Lower leg skin (tissue), 4 donors: ENCODE measurements around the gene CSRP3. TPM values are rescaled to one million over a fixed set of nuclear protein-coding genes. Genes with fewer than 3 reads are reported as not detected.
"Not testable (repeated sequence)": the region's sequence is repeated elsewhere in the genome, so short reads cannot be mapped to it uniquely, and the experiment has no call there.

Experiments
- DNase-seq, 2 donors: peaks; one replicate each; pipeline ENCODE4 v3.0.0-alpha.2; 2019; ENCODE audit warnings: low spot score in 2 of 2
- H3K4me3 ChIP-seq: fragments of 200-600 bp; sonication (generic); 2 replicates; pipeline ENCODE4 v1.5.1; 2017; ENCODE audit warnings: mild to moderate bottlenecking, low read depth; ENCODE audit not compliant: poor library complexity, severe bottlenecking
- CTCF ChIP-seq, 3 donors: fragments of 450-650 bp; IDR thresholded peaks; one replicate each; pipeline ENCODE4 v1.5.1; 2016; ENCODE audit warnings: antibody characterized with exemption in 3 of 3, mild to moderate bottlenecking in 3 of 3, moderate library complexity in 2 of 3
- POLR2A ChIP-seq, 2 donors: fragments of 450-650 bp; IDR thresholded peaks; one replicate each; pipeline ENCODE4 v1.6.1; 2016 to 2017; ENCODE audit warnings: antibody characterized with exemption in 2 of 2, mild to moderate bottlenecking in 1 of 2, moderate library complexity in 1 of 2
- WGBS, 2 donors: methylation state at CpG; one replicate each; pipeline ENCODE4 v1.1.5; 2018; 5-methylcytosine and 5-hydroxymethylcytosine counted together
- intact Hi-C: fragments of 100-400 bp; cut with DNase I; formaldehyde crosslinking; loops from one replicate; pipeline ENCODE4 v1.15.0; 2023; ENCODE audit warnings: low total_unique reads
- total RNA-seq, 4 donors: library from RNA; depleted of rRNA; stranded (reverse); fragments of >200 nt; gene quantifications; one replicate each; pipeline ENCODE4 v1.1.0, GENCODE V29; 2016

CSRP3 gene
- total RNA-seq, 4 donors from 2014 or later, result not detected

GRCh38 chr11:19156892-19157291 lies 44.9 kb downstream of the CSRP3 start:
- intact Hi-C loops, result no loop called here
- H3K4me3 ChIP-seq, result no peak overlapping the region
- WGBS, 2 donors, result 61 to 72% methylated on average over 3 of the region's 3 CpGs
- no peak for DNase-seq
- no peak for TF ChIP-seq POLR2A (IDR thresholded peaks at IDR 0.05)
- TF ChIP-seq CTCF (IDR thresholded peaks at IDR 0.05), result no peak

- WGBS, 2 donors, result 65 to 80% methylated on average over 3 of the region's 3 CpGs
Observed at GRCh38 chr11:19145319-19145718, 56.5 kb downstream of the CSRP3 start.

GRCh38 chr11:19136884-19137283 lies 64.9 kb downstream of the CSRP3 start:
- H3K4me3 ChIP-seq, intact Hi-C loops, DNase-seq: not testable (repeated sequence)
- 95 to 99% methylated on average over 4 of the region's 4 CpGs for WGBS, 2 donors

More at GRCh38 chr11:19145319-19145718, 56.5 kb downstream of the CSRP3 start:
- TF ChIP-seq POLR2A (IDR thresholded peaks at IDR 0.05), result no peak
- intact Hi-C loops, result no loop called here
- no peak overlapping the region for H3K4me3 ChIP-seq
- no peak for DNase-seq

GRCh38 chr11:19134004-19134403 lies 67.8 kb downstream of the CSRP3 start:
- TF ChIP-seq POLR2A (IDR thresholded peaks at IDR 0.05), result no peak
- TF ChIP-seq CTCF (IDR thresholded peaks at IDR 0.05), result no peak
- intact Hi-C loops, result no loop called here
- 100% methylated on average over 1 of the region's 1 CpG for WGBS, 2 donors
- H3K4me3 ChIP-seq, result no peak overlapping the region
- DNase-seq, result no peak

Other genes starting within 250 kb of the CSRP3 start
- under 1 TPM in 2 of 4 donors, not detected in 2; 0.13 to 0.49 TPM for gene MRGPRX2, start 141.3 kb downstream of the CSRP3 start, total RNA-seq
- 10 to 100 TPM; 23.2 to 50.5 (median 37.2) TPM for gene ZDHHC13, start 84.8 kb downstream of the CSRP3 start, total RNA-seq
- 1 to 10 TPM in 2 of 4 donors, under 1 TPM in 2; 0.57 to 4.8 (median 1.4) TPM for gene E2F8, start 39.0 kb upstream of the CSRP3 start, total RNA-seq